A549 (cell line): ENCODE measurements around the gene IDH3B.

Experiments
- CHD2 ChIP-seq: fragments of 150-350 bp; IDR thresholded peaks from 2 replicates; pipeline ENCODE4 v1.6.1; 2014; ENCODE audit warnings: low read length; ENCODE audit not compliant: partially characterized antibody
- CTCF ChIP-seq: fragments of >200 bp; sonication (Bioruptor Twin); formaldehyde crosslinking; IDR thresholded peaks from 3 replicates; pipeline ENCODE4 v1.5.1; 2016
- MYC ChIP-seq: IDR thresholded peaks from 2 replicates; pipeline ENCODE4 v1.6.1; 2012; ENCODE audit warnings: mild to moderate bottlenecking, inconsistent platforms, low read length, improper control_type of control experiment, borderline replicate concordance
- POLR2A ChIP-seq: IDR thresholded peaks from 2 replicates; pipeline ENCODE4 v1.6.1; 2012; ENCODE audit warnings: mild to moderate bottlenecking, low read length
- RCOR1 ChIP-seq: fragments of 150-350 bp; IDR thresholded peaks from 2 replicates; pipeline ENCODE4 v1.6.1; 2014; ENCODE audit warnings: antibody characterized with exemption, low read length, low read depth
- RFX5 ChIP-seq: fragments of 450-650 bp; IDR thresholded peaks from 2 replicates; pipeline ENCODE4 v1.7.1; 2014; ENCODE audit warnings: antibody characterized with exemption, mild to moderate bottlenecking, moderate library complexity
- USF2 ChIP-seq: fragments of 450-650 bp; IDR thresholded peaks from 2 replicates; pipeline ENCODE4 v1.6.1; 2014; ENCODE audit warnings: antibody characterized with exemption
- TF ChIP-seq, protein P1 (sequence below): fragments of 200-600 bp; sonication (generic); IDR thresholded peaks from 2 replicates; pipeline ENCODE4 v1.6.1; 2016; ENCODE audit warnings: antibody characterized with exemption, mild to moderate bottlenecking, moderate library complexity
- TF ChIP-seq, protein P2 (sequence below): IDR thresholded peaks from 2 replicates; pipeline ENCODE4 v1.6.1; 2012
- TF ChIP-seq, protein P3 (sequence below): IDR thresholded peaks from 2 replicates; pipeline ENCODE4 v1.6.1; 2012

DNA sequence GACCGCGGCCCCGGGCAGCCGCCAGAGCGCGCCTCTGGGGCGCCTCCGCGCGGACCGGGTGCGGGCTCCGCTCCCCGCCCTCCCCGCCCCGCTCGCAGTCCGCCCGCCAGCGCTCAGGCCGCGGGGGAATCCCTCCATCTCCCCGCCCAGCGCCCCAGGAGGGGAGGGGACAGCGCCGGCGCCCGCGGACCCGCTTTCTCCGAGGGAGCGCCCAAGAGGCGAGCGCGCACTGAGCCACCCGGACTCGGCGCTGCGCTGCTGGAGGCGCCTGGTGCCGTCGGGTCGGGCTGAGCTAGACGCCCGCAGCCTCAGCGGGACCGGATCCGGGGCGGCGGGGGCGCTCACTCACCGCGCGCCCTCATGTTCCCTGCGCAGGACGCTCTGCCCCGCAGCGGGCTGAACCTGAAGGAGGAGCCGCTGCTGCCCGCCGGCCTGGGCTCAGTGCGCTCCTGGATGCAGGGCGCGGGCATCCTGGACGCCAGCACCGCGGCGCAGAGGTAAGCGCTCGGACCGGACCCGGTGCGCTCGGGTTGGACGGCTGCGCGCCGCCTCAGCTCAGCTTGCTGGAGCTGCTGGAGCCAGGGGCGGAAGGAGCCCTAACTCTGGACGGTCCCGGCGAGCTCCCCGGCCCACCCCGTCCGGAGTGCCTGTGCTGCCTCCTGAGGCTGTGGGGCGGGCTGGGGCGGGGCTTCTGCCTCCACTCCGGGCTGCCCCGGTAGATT is 29.4 kb upstream of the IDH3B start:
- TF ChIP-seq USF2: no peak
- no peak for TF ChIP-seq RCOR1
- TF ChIP-seq, protein P1, sequence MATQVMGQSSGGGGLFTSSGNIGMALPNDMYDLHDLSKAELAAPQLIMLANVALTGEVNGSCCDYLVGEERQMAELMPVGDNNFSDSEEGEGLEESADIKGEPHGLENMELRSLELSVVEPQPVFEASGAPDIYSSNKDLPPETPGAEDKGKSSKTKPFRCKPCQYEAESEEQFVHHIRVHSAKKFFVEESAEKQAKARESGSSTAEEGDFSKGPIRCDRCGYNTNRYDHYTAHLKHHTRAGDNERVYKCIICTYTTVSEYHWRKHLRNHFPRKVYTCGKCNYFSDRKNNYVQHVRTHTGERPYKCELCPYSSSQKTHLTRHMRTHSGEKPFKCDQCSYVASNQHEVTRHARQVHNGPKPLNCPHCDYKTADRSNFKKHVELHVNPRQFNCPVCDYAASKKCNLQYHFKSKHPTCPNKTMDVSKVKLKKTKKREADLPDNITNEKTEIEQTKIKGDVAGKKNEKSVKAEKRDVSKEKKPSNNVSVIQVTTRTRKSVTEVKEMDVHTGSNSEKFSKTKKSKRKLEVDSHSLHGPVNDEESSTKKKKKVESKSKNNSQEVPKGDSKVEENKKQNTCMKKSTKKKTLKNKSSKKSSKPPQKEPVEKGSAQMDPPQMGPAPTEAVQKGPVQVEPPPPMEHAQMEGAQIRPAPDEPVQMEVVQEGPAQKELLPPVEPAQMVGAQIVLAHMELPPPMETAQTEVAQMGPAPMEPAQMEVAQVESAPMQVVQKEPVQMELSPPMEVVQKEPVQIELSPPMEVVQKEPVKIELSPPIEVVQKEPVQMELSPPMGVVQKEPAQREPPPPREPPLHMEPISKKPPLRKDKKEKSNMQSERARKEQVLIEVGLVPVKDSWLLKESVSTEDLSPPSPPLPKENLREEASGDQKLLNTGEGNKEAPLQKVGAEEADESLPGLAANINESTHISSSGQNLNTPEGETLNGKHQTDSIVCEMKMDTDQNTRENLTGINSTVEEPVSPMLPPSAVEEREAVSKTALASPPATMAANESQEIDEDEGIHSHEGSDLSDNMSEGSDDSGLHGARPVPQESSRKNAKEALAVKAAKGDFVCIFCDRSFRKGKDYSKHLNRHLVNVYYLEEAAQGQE: no peak
- TF ChIP-seq MYC: no peak
- peak; percentile 31 for TF ChIP-seq CTCF
- TF ChIP-seq, protein P2, sequence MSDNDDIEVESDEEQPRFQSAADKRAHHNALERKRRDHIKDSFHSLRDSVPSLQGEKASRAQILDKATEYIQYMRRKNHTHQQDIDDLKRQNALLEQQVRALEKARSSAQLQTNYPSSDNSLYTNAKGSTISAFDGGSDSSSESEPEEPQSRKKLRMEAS: no peak
- TF ChIP-seq POLR2A: no peak
- TF ChIP-seq RFX5: no peak
- TF ChIP-seq, protein P3, sequence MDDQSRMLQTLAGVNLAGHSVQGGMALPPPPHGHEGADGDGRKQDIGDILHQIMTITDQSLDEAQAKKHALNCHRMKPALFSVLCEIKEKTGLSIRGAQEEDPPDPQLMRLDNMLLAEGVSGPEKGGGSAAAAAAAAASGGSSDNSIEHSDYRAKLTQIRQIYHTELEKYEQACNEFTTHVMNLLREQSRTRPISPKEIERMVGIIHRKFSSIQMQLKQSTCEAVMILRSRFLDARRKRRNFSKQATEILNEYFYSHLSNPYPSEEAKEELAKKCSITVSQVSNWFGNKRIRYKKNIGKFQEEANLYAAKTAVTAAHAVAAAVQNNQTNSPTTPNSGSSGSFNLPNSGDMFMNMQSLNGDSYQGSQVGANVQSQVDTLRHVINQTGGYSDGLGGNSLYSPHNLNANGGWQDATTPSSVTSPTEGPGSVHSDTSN: no peak
- TF ChIP-seq CHD2: no peak
